BLaER1 treated with 17β-estradiol and CSF1 and Interleukin-3, amounts not matched to agents 10 nM and 100 nM (cell line): Measurements from ENCODE around the gene PTPRM.

ENCODE experiments used
- H3K27ac ChIP-seq, 11 experiments: shearing (Covaris generic); formaldehyde crosslinking; 2 replicates each; pipeline ENCODE4 v1.8.1; 2022
- H3K27me3 ChIP-seq, 11 experiments: shearing (Covaris generic); formaldehyde crosslinking; 2 replicates each; pipeline ENCODE4 v1.8.1; 2022
- H3K36me3 ChIP-seq, 11 experiments: shearing (Covaris generic); formaldehyde crosslinking; 2 replicates each; pipeline ENCODE4 v1.8.1; 2022
- H3K4me1 ChIP-seq, 10 experiments: shearing (Covaris generic); formaldehyde crosslinking; 2 replicates each; pipeline ENCODE4 v1.8.1; 2022
- H3K4me2 ChIP-seq, 11 experiments: shearing (Covaris generic); formaldehyde crosslinking; 2 replicates each; pipeline ENCODE4 v1.8.1; 2022
- H3K4me3 ChIP-seq, 10 experiments: shearing (Covaris generic); formaldehyde crosslinking; 2 replicates each; pipeline ENCODE4 v1.8.1; 2022
- H3K9ac ChIP-seq, 11 experiments: shearing (Covaris generic); formaldehyde crosslinking; 2 replicates each; pipeline ENCODE4 v1.8.1; 2022
- H3K9me3 ChIP-seq, 11 experiments: shearing (Covaris generic); formaldehyde crosslinking; replicated peaks in 1 of 11; 2 replicates each; pipeline ENCODE4 v1.8.1; 2022
- H4K20me1 ChIP-seq, 11 experiments: shearing (Covaris generic); formaldehyde crosslinking; 2 replicates each; pipeline ENCODE4 v1.8.1; 2022
- Cebpa-rat ChIP-seq, 11 experiments: shearing (Covaris generic); IDR thresholded peaks; 2 replicates each; pipeline ENCODE4 v1.8.1; 2022

Gene PTPRM

DNA sequence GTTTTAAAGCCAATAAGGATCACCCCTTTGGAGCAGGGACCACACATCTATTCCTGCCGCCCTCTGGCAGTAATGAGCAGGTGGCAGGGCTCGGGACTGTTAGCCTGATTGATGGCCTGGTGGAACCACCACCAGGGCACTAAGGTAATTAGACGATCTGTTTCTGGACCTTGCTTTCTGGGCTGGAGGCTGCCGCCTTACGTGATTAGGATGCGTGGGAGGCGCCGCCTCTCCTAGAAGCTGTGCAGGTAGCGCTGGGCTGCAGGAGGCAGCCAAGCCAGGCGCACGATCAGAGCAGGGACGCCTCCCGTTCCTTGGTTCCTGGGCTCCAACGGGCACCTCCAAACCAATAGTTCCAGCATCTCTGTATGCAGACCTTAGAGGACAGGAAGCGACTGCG lies 799.5 kb downstream of the PTPRM start:
- Histone ChIP-seq H3K9ac (no peak overlapping the region), H3K27ac (no peak overlapping the region), H3K4me3 (no peak overlapping the region), H3K36me3 (no peaks in the 10 kb centered on the region), H4K20me1 (no peaks in the 10 kb centered on the region; a peak in 1 of 22 replicates), H3K9me3 (no peaks in the 10 kb centered on the region; a peak in 1 of 22 replicates), H3K4me1 (peaks cover 0 to 9% (median 7%) of the 10 kb centered on the region in 10 experiments; a peak in 9 of 20 replicates), H3K4me2 (no peak overlapping the region), H3K27me3 (no peaks in the 10 kb centered on the region)
- TF ChIP-seq Cebpa-rat (IDR thresholded peaks at IDR 0.05), result no peak

DNA sequence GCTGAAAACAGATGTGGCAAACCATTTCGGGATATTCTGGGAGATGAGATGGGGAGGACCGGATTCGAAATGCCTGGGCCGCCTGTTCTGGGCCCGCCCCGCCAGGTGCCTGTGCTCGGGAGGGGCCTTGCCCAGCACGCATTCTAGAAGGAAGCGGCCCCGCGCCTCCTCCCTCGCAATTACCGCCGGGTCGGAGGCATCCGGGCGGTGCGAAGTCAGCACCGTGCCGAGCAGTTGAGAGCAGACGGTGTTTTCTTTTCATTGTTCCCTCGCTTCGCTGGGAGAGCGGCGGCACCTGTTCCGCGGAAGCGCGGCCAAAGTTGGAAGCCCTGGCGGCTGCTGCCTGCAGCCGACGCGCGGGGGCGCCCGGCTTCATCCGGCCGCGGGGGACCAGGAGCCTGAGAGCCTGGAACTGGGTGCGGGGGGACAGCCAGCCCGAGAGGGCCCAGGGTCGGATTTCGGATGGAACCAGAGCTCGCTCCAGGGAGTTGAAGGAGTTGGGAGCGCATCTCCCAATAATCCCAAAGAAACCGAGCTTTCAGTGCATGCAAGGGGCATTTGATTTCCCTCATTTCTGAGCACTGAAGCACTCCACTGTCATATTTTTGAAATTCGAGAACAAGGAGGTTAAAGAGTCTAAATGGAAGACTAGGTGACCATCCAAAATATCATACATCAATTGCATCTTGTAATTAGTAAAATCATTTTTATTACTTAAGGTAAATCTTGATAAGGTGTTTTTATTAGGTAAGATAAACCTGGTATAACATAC lies 800.3 kb downstream of the PTPRM start:
- Histone ChIP-seq H3K4me3 (no peak overlapping the region), H3K27ac (no peak overlapping the region)

GRCh38 chr18:8368512-8369217 lies 801.5 kb downstream of the PTPRM start:
- Histone ChIP-seq H3K9me3 (no peaks in the 10 kb centered on the region; a peak in 1 of 22 replicates), H3K9ac (no peak overlapping the region), H4K20me1 (no peaks in the 10 kb centered on the region; a peak in 1 of 22 replicates), H3K36me3 (no peaks in the 10 kb centered on the region), H3K4me2 (no peak overlapping the region), H3K4me1 (peaks cover 0 to 9% (median 7%) of the 10 kb centered on the region in 10 experiments; a peak in 9 of 20 replicates), H3K4me3 (no peak overlapping the region), H3K27ac (no peak overlapping the region), H3K27me3 (no peaks in the 10 kb centered on the region)
- TF ChIP-seq Cebpa-rat (IDR thresholded peaks at IDR 0.05), result no peak

More for the DNA sequence above, 800.3 kb downstream of the PTPRM start:
- Histone ChIP-seq H4K20me1 (no peaks in the 10 kb centered on the region; a peak in 1 of 22 replicates), H3K9me3 (no peaks in the 10 kb centered on the region; a peak in 1 of 22 replicates), H3K27me3 (no peaks in the 10 kb centered on the region), H3K36me3 (no peaks in the 10 kb centered on the region), H3K4me2 (no peak overlapping the region), H3K9ac (no peak overlapping the region), H3K4me1 (peaks cover 0 to 9% (median 7%) of the 10 kb centered on the region in 10 experiments; a peak in 9 of 20 replicates)
- TF ChIP-seq Cebpa-rat (IDR thresholded peaks at IDR 0.05), result no peak

DNA sequence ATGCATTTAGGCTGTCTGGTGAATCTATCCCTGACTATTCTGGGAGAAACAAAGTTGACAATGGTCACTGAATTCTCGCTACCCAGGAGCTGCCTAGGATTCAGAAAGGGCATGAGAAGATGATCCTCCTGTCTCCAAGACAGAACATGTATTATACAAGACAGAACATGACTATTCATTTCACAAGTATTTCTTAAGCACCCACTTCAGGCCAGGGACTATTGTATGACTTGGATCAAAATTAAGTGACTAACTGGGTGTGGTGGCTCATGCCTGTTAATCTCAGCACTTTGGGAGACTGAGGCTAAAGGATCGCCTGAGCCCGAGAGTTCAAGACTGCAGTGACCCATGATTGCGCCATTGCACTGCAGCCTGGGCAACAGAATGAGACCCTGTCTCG lies 806.4 kb downstream of the PTPRM start:
- TF ChIP-seq Cebpa-rat (IDR thresholded peaks at IDR 0.05), result 0 out of 22 replicates have a peak, but pooled peaks of 1 of the 11 experiments have one; percentile 9
- Histone ChIP-seq H4K20me1 (no peaks in the 10 kb centered on the region), H3K9me3 (no peaks in the 10 kb centered on the region), H3K9ac (no peak overlapping the region), H3K36me3 (no peaks in the 10 kb centered on the region), H3K4me2 (no peak overlapping the region), H3K4me1 (peaks cover 0 to 9% (median 7%) of the 10 kb centered on the region in 10 experiments; a peak in 9 of 20 replicates), H3K27me3 (no peaks in the 10 kb centered on the region), H3K27ac (no peak overlapping the region), H3K4me3 (no peak overlapping the region)

- no peak overlapping the region for H3K4me2 ChIP-seq
- H3K27me3 ChIP-seq, result no peaks in the 10 kb centered on the region
- no peaks in the 10 kb centered on the region for H4K20me1 ChIP-seq
- H3K9ac ChIP-seq, result no peak overlapping the region
- H3K4me3 ChIP-seq, result no peak overlapping the region
- peaks cover 0 to 9% (median 7%) of the 10 kb centered on the region in 10 experiments; a peak in 9 of 20 replicates for H3K4me1 ChIP-seq
- no peaks in the 10 kb centered on the region for H3K9me3 ChIP-seq
- no peak for TF ChIP-seq Cebpa-rat (IDR thresholded peaks at IDR 0.05)
- no peak overlapping the region for H3K27ac ChIP-seq
- no peaks in the 10 kb centered on the region for H3K36me3 ChIP-seq
Measured at GRCh38 chr18:8374676-8375075, 807.6 kb downstream of the PTPRM start.

DNA sequence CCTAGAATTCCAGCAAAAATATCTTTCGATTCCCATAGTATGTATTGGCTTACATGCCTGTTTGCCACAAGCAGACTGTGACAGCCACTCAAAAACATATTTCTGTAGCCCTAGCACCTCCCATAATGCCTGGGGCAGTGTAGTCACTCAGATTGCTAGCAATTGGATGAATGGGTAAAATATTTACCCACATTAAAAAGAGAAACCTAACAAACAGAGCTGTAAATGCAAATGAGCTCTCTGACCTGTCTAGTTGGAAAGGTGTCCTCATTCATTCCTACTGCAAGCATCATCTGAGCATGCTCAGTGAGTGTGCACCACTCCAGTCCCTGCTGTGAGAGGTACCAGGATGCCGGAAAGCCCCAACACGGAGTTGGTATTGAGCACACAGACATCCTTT lies 808.1 kb downstream of the PTPRM start:
- Histone ChIP-seq H3K4me1 (peaks cover 0 to 5% (median 4%) of the 10 kb centered on the region in 10 experiments; a peak in 9 of 20 replicates), H3K4me2 (no peak overlapping the region), H3K27ac (no peak overlapping the region), H3K9ac (no peak overlapping the region), H3K9me3 (no peaks in the 10 kb centered on the region), H4K20me1 (no peaks in the 10 kb centered on the region), H3K36me3 (no peaks in the 10 kb centered on the region), H3K27me3 (no peaks in the 10 kb centered on the region), H3K4me3 (no peak overlapping the region)
- TF ChIP-seq Cebpa-rat (IDR thresholded peaks at IDR 0.05), result no peak

GRCh38 chr18:8376113-8376512 lies 809.0 kb downstream of the PTPRM start:
- no peaks in the 10 kb centered on the region for H4K20me1 ChIP-seq
- H3K4me1 ChIP-seq, result no peaks in the 10 kb centered on the region; a peak in 1 of 20 replicates
- H3K4me2 ChIP-seq, result no peak overlapping the region
- no peaks in the 10 kb centered on the region for H3K27me3 ChIP-seq
- no peaks in the 10 kb centered on the region for H3K9me3 ChIP-seq
- H3K36me3 ChIP-seq, result no peaks in the 10 kb centered on the region
- H3K9ac ChIP-seq, result no peak overlapping the region
- peak in 1 of 11 experiments; percentile 37; a peak in 1 of 22 replicates for TF ChIP-seq Cebpa-rat (IDR thresholded peaks at IDR 0.05)
- no peak overlapping the region for H3K4me3 ChIP-seq
- no peak overlapping the region for H3K27ac ChIP-seq

DNA sequence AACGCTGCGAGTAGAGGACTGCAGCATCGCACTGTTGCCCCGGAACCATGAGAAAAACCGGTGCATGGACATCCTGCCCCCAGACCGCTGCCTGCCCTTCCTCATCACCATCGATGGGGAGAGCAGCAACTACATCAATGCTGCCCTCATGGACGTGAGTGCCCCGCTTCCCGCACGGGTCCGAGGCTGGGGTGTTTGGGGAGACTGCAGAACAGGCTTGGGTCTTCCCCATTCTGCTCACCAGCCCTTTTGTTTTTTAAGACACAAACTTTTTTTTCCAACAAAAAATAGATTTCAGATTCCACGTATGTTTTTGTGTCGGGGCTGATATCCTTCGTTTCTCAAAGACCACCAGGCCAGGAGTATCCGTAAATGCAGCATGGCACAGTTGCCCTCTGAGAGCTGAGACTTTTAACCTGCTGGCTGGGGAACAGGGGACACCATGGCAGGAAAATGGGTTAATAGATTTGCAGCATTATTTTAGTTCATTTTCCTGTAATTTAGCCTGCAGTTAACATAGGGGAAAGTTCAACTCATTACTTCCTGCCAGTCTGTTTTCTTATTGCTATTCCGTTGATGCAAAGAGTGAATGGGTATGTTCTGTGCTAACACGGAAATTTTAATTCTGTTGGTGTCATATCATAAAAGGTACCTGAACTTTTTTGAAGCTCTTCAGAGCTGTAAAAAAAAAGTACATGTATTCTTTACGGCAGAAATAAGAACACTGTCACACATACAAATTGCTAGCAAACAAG lies 812.2 kb downstream of the PTPRM start:
- Histone ChIP-seq H3K27ac (no peak overlapping the region), H3K4me1 (no peaks in the 10 kb centered on the region), H3K36me3 (no peaks in the 10 kb centered on the region), H4K20me1 (no peaks in the 10 kb centered on the region), H3K9me3 (no peaks in the 10 kb centered on the region), H3K4me2 (no peak overlapping the region), H3K9ac (no peak overlapping the region), H3K27me3 (no peaks in the 10 kb centered on the region), H3K4me3 (no peak overlapping the region)
- no peak for TF ChIP-seq Cebpa-rat (IDR thresholded peaks at IDR 0.05)

GRCh38 chr18:8380006-8380405 lies 812.9 kb downstream of the PTPRM start:
- Histone ChIP-seq H4K20me1 (no peaks in the 10 kb centered on the region), H3K9ac (no peak overlapping the region), H3K4me3 (no peak overlapping the region), H3K4me1 (no peaks in the 10 kb centered on the region), H3K27me3 (no peaks in the 10 kb centered on the region), H3K9me3 (no peaks in the 10 kb centered on the region), H3K36me3 (no peaks in the 10 kb centered on the region), H3K4me2 (no peak overlapping the region), H3K27ac (no peak overlapping the region)
- TF ChIP-seq Cebpa-rat (IDR thresholded peaks at IDR 0.05), result no peak
